Endodermal cell (in vitro differentiated cells): ENCODE measurements around the gene NOS1. TPM values are rescaled to one million over a fixed set of nuclear protein-coding genes. Genes with fewer than 3 reads are reported as not detected.

ENCODE experiments used
- DNase-seq: peaks from one replicate; pipeline ENCODE4 v3.0.0-alpha.2; 2017
- H3K27ac ChIP-seq: 2 replicates; pipeline ENCODE4 v1.5.1; 2013; ENCODE audit warnings: mild to moderate bottlenecking, low read depth, low read length, moderate library complexity
- H3K27me3 ChIP-seq: 2 replicates; pipeline ENCODE4 v1.6.1; 2013; ENCODE audit warnings: mild to moderate bottlenecking, low read length, moderate library complexity; ENCODE audit not compliant: insufficient read depth, control insufficient read depth, poor library complexity, severe bottlenecking
- H3K36me3 ChIP-seq: 2 replicates; pipeline ENCODE4 v1.7.0; 2013; ENCODE audit warnings: mild to moderate bottlenecking, low read length, moderate library complexity; ENCODE audit not compliant: control insufficient read depth, insufficient read depth
- H3K4me1 ChIP-seq: one replicate; pipeline ENCODE4 v1.7.0; 2013; ENCODE audit warnings: low read length; ENCODE audit not compliant: control insufficient read depth, insufficient read depth
- H3K4me3 ChIP-seq: 2 replicates; pipeline ENCODE4 v1.5.1; 2013; ENCODE audit warnings: mild to moderate bottlenecking, low read length, moderate library complexity
- H3K9ac ChIP-seq: 2 replicates; pipeline ENCODE4 v1.6.1; 2013; ENCODE audit warnings: mild to moderate bottlenecking, low read length, moderate library complexity; ENCODE audit not compliant: poor library complexity, severe bottlenecking; ENCODE audit errors: extremely low read depth
- H3K9me3 ChIP-seq: 2 replicates; pipeline ENCODE4 v1.6.1; 2013; ENCODE audit warnings: mild to moderate bottlenecking, low read length, moderate library complexity; ENCODE audit not compliant: control insufficient read depth
- H3K27ac Mint-ChIP-seq: 2 replicates; pipeline ENCODE4 v1.8.0; 2020; ENCODE audit warnings: mixed read lengths
- H3K27me3 Mint-ChIP-seq: 2 replicates; pipeline ENCODE4 v1.8.0; 2021; ENCODE audit warnings: mild to moderate bottlenecking, mixed read lengths; ENCODE audit not compliant: insufficient read depth
- H3K36me3 Mint-ChIP-seq: 2 replicates; pipeline ENCODE4 v1.8.0; 2020; ENCODE audit warnings: low read depth, mixed read lengths
- H3K4me1 Mint-ChIP-seq: 2 replicates; pipeline ENCODE4 v1.8.0; 2020; ENCODE audit warnings: mixed read lengths
- H3K4me3 Mint-ChIP-seq: 2 replicates; pipeline ENCODE4 v1.8.0; 2020; ENCODE audit warnings: mild to moderate bottlenecking, moderate library complexity, mixed read lengths
- H3K9me3 Mint-ChIP-seq: 2 replicates; pipeline ENCODE4 v1.8.0; 2020; ENCODE audit warnings: mild to moderate bottlenecking, mixed read lengths
- WGBS, 2 experiments: methylation state at CpG; one replicate each; pipeline versions ENCODE4 v1.1.5 to v1.1.7; 2013; ENCODE audit warnings: missing lambda C conversion rate in 2 of 2, mixed read lengths in 1 of 2; ENCODE audit not compliant: insufficient coverage in 1 of 2, insufficient read length in 1 of 2; 5-methylcytosine and 5-hydroxymethylcytosine counted together
- total RNA-seq, 2 donors: library from RNA; stranded (reverse); fragmentation: NEBNext Ultra II Directional in 1 of 2; extraction: Animal tissue kit (Norgen Biotek cat#: 25700) in 1 of 2; gene quantifications; 2 replicates in 1 of 2; 3 replicates in 1 of 2; pipeline ENCODE4 v1.2.1, GENCODE V29; 2021
- TF ChIP-seq, protein P1 (sequence below): fragments of 200-600 bp; sonication (generic); conservative IDR thresholded peaks from 2 replicates; pipeline ENCODE4 v1.5.0; 2021; ENCODE audit warnings: antibody characterized with exemption, mild to moderate bottlenecking

NOS1 gene
- total RNA-seq, 2 donors from 2014 or later, result 0.33 to 0.88 TPM

DNA sequence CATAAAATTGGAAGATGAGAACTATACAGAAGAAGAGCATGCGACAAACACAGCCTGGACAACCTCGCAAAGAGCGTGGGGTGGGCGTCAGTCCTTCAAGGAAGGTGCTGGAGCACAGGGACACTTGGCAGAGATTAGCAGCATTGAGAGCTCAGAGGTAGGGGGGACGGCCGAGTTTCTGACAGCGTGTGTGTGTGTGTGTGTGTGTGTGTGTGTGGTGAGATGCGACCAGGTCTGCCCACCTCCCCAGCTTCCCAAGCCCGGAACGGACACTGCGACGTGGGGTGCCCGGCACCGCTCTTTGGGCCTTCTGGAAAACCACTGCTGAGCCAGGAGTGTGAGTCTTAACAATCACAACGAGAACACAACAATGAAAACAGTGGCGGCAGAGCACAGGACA is 153.2 kb downstream of the NOS1 start:
- no peak overlapping the region for H3K4me3 ChIP-seq
- H3K36me3 Mint-ChIP-seq, result no peaks in the 10 kb centered on the region
- peak; percentile 69 for DNase-seq
- no peaks in the 10 kb centered on the region for H3K9me3 Mint-ChIP-seq
- H3K27ac Mint-ChIP-seq, result no peak overlapping the region
- H3K4me3 Mint-ChIP-seq, result no peak overlapping the region
- TF ChIP-seq, protein P1, sequence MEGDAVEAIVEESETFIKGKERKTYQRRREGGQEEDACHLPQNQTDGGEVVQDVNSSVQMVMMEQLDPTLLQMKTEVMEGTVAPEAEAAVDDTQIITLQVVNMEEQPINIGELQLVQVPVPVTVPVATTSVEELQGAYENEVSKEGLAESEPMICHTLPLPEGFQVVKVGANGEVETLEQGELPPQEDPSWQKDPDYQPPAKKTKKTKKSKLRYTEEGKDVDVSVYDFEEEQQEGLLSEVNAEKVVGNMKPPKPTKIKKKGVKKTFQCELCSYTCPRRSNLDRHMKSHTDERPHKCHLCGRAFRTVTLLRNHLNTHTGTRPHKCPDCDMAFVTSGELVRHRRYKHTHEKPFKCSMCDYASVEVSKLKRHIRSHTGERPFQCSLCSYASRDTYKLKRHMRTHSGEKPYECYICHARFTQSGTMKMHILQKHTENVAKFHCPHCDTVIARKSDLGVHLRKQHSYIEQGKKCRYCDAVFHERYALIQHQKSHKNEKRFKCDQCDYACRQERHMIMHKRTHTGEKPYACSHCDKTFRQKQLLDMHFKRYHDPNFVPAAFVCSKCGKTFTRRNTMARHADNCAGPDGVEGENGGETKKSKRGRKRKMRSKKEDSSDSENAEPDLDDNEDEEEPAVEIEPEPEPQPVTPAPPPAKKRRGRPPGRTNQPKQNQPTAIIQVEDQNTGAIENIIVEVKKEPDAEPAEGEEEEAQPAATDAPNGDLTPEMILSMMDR, result no peak
- no peak overlapping the region for H3K27ac ChIP-seq
- no peak overlapping the region for H3K9ac ChIP-seq
- H3K27me3 ChIP-seq, result no peaks in the 10 kb centered on the region
- H3K4me1 Mint-ChIP-seq, result no peaks in the 10 kb centered on the region
- H3K36me3 ChIP-seq, result no peaks in the 10 kb centered on the region
- WGBS, 2 experiments, result 81 to 92% methylated on average over 9 to 16 of the region's 16 CpGs
- H3K27me3 Mint-ChIP-seq, result no peaks in the 10 kb centered on the region
- H3K4me1 ChIP-seq, result no peaks in the 10 kb centered on the region
- no peaks in the 10 kb centered on the region for H3K9me3 ChIP-seq

DNA sequence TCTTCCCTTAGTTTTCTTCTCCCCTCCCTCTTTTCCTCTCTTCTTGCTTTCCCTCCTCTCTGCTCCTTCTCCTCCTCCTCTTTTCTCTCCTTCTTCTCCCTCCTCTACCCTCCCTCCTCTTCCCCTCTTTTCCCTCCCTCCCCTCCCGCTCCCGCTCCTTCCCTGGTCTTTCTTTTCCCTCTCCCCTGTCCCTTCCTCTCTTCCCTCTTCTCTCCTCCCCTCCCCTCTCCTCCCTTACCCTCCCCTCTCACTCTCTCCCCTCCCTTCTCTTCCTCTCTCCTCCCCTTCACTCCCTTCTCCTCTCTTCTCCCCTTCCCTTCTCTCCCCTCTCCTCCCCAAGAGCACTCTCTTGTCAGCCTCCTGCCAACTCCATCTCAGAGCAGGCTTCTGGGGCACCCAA is 153.8 kb downstream of the NOS1 start:
- no peak overlapping the region for H3K27ac ChIP-seq
- Mint-ChIP-seq H3K27me3 (no peaks in the 10 kb centered on the region), H3K36me3 (no peaks in the 10 kb centered on the region), H3K27ac (no peak overlapping the region), H3K9me3 (no peaks in the 10 kb centered on the region), H3K4me1 (no peaks in the 10 kb centered on the region), H3K4me3 (no peak overlapping the region)
- no peaks in the 10 kb centered on the region for H3K36me3 ChIP-seq
- TF ChIP-seq, protein P1, result no peak
- H3K27me3 ChIP-seq, result no peaks in the 10 kb centered on the region
- no peaks in the 10 kb centered on the region for H3K9me3 ChIP-seq
- WGBS, 2 experiments, result 70 to 82% methylated on average over 2 of the region's 2 CpGs
- H3K9ac ChIP-seq, result no peak overlapping the region
- no peak overlapping the region for H3K4me3 ChIP-seq
- H3K4me1 ChIP-seq, result no peaks in the 10 kb centered on the region
- no peak for DNase-seq

DNA sequence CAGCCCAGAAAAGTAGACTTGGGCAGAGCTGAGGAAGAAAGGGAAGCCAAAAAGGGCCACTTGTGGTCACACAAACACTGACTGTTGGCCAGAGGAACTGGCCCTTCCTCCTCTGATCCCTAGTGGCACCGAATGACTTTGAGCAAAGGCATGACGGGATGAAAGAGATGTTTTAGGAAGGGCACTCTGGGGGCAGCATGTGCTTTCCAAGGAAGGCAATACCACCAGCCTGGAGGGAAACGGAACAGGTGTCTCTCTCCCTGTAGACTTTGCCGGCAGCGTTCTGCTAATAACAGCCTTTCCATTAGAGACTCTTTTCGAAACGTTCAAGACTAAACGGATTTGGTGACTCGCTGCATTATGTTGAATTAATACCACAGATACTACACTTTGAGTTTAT is 158.9 kb downstream of the NOS1 start:
- Mint-ChIP-seq H3K27ac (no peak overlapping the region), H3K36me3 (no peaks in the 10 kb centered on the region), H3K4me1 (peaks cover 1% of the 10 kb centered on the region), H3K9me3 (peaks cover 2% of the 10 kb centered on the region), H3K27me3 (no peaks in the 10 kb centered on the region), H3K4me3 (no peak overlapping the region)
- DNase-seq, result no peak
- H3K27ac ChIP-seq, result no peak overlapping the region
- no peak overlapping the region for H3K9ac ChIP-seq
- H3K9me3 ChIP-seq, result peaks cover 4% of the 10 kb centered on the region
- WGBS, 2 experiments, result 88 to 94% methylated on average over 7 to 9 of the region's 9 CpGs
- H3K36me3 ChIP-seq, result no peaks in the 10 kb centered on the region
- no peak overlapping the region for H3K4me3 ChIP-seq
- no peaks in the 10 kb centered on the region for H3K27me3 ChIP-seq
- TF ChIP-seq, protein P1, result no peak
- no peaks in the 10 kb centered on the region for H3K4me1 ChIP-seq
